Heart right ventricle (tissue), 16 donors: ENCODE measurements around the gene MECR. TPM values are rescaled to one million over a fixed set of nuclear protein-coding genes. Genes with fewer than 3 reads are reported as not detected.
A peak's percentile ranks its signal among the peaks of the same experiment; 100 is the strongest.

Experiments
- ATAC-seq, 8 donors: fragments of 200-7000 bp; cut with Tn5 transposase; one replicate each; pipeline ENCODE4 v1.9.1; 2020; ENCODE audit warnings: mild to moderate bottlenecking in 8 of 8, moderate library complexity in 8 of 8, moderate number of reproducible peaks in 1 of 8
- DNase-seq, 2 donors: peaks; one replicate each; pipeline ENCODE4 v3.0.0-alpha.2; 2020
- H3K27ac ChIP-seq, 10 donors: fragments of 200-600 bp; sonication (generic) in 2 of 10; one replicate each; pipeline versions ENCODE4 v1.5.0 to v1.8.0; 2020 to 2022; ENCODE audit warnings: mild to moderate bottlenecking in 3 of 10
- H3K27me3 ChIP-seq, 7 donors: fragments of 200-600 bp; one replicate each; pipeline ENCODE4 v1.8.0; 2021 to 2022; ENCODE audit warnings: mild to moderate bottlenecking in 2 of 7
- H3K36me3 ChIP-seq, 9 donors: fragments of 200-600 bp; sonication (generic) in 1 of 9; one replicate each; pipeline versions ENCODE4 v1.5.0 to v1.8.0; 2020 to 2022; ENCODE audit warnings: mild to moderate bottlenecking in 2 of 9
- H3K4me1 ChIP-seq, 9 donors: fragments of 200-600 bp; sonication (generic) in 1 of 9; one replicate each; pipeline versions ENCODE4 v1.5.0 to v1.8.0; 2020 to 2022; ENCODE audit warnings: mild to moderate bottlenecking in 4 of 9
- H3K4me3 ChIP-seq, 10 donors: fragments of 200-600 bp; sonication (generic) in 2 of 10; one replicate each; pipeline versions ENCODE4 v1.5.0 to v1.8.0; 2020 to 2022; ENCODE audit warnings: mild to moderate bottlenecking in 7 of 10, moderate library complexity in 2 of 10
- H3K9me3 ChIP-seq, 11 donors: fragments of 200-600 bp in 10 of 11; sonication (generic) in 2 of 11; one replicate each; pipeline versions ENCODE4 v1.5.0 to v1.8.0; 2013 to 2022; ENCODE audit warnings: mild to moderate bottlenecking in 2 of 11, control low read depth in 1 of 11, moderate library complexity in 1 of 11
- WGBS, 2 donors: extraction: QIAGEN DNeasy Blood & Tissue Kit; methylation state at CpG; one replicate each; pipeline ENCODE4 v1.1.7; 2013; ENCODE audit warnings: inconsistent platforms in 1 of 2; 5-methylcytosine and 5-hydroxymethylcytosine counted together
- intact Hi-C, 10 donors: fragments of 100-400 bp; cut with DNase I; formaldehyde crosslinking; loops; one replicate each; pipeline versions ENCODE4 v1.11.1 to v1.14.2; 2022
- polyA plus RNA-seq, 2 donors: library from polyadenylated mRNA; stranded (reverse); fragments of 200-250 nt; gene quantifications; one replicate each; pipeline ENCODE4 v1.2.3, GENCODE V29; 2013
- total RNA-seq, 10 donors: library from RNA; stranded (reverse); fragmentation: NEBNext Ultra II Directional in 3 of 10; extraction: Animal tissue kit (Norgen Biotek cat#: 25700) in 3 of 10; gene quantifications; one replicate each; pipeline versions ENCODE4 v1.2.1 to v1.2.4, GENCODE V29; 2021 to 2023
- TF ChIP-seq, protein P1 (sequence below), 9 donors: fragments of 200-600 bp; sonication (generic) in 2 of 9; IDR thresholded peaks; one replicate each; pipeline versions ENCODE4 v1.5.0 to v1.8.0; 2021 to 2022; ENCODE audit warnings: antibody characterized with exemption in 9 of 9, mild to moderate bottlenecking in 5 of 9, moderate library complexity in 1 of 9
- donor health status: Arrhythmogenic right ventricular cardiomyopathy.
- donor health status: ischemic (EF 13 %, LVEDD 7.1; RV severe dilation, severe dysfunction).
- donor health status: healthy with polysubstance abuse.
- donor health status: DM: no; HTN: yes; CAD: no.
- donor health status: DM: no; HTN: no; CAD: no.
- donor health status: ischemic (EF 25% LVEDD 6.9; RV normal size, moderate dysfunction).
- donor health status: ischemic (EF 25% LVEDD 5.7; RV mildly dilated, moderate dysfunction).
- donor health status: healthy.
- donor health status: DM: yes; HTN: yes; CAD: no.
- donor health status: Ischemic cardiomyopathy.
- donor health status: ischemic (EF 35%, LVEDD 5.7; RV mildly dilated, moderate dysfunction).
- donor health status: nonischemic (EF 11% LVEDD 7.7; RV severe dilation, severe dysfunction).
- donor health status: DM: yes; HTN: yes; CAD: no.
- donor health status: PGD.
- donor health status: ischemic (EF 29% LVEDD 5.4; RV normal size, mild dysfunction).
- donor health status: nonischemic (EF 23%, LVEDD 6.1; RV moderate dilation, normal function).

MECR gene
- total and polyA plus RNA-seq, 12 donors, result 27.8 to 45.6 (median 38.7) TPM

DNA sequence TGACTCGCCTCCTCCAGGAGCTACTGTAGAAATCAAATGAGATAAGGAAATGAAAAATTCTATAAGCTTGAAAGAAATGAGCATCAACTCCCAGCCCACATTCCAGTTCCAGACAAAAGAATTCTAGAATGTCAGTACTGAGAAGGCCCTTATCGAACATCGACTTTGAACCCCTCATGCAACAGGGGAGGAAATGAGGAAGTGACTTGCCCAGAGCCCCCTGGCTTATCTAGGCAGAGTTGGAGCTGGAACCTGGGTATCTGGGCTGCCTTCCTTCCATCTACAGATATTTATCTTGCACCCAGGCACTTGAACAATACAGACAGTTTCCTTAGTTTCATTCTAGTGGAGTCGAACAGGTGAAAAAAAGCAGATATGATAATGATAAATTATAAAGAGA is 22.3 kb downstream of the MECR start:
- DNase-seq (no peak), ATAC-seq (no peak)
- no peaks in the 10 kb centered on the region for H3K27me3 ChIP-seq
- H3K36me3 ChIP-seq, result peaks cover 0 to 78% (median 26%) of the 10 kb centered on the region in 9 donors
- H3K9me3 ChIP-seq, result no peaks in the 10 kb centered on the region
- no peak overlapping the region for H3K27ac ChIP-seq
- no peak overlapping the region for H3K4me3 ChIP-seq
- intact Hi-C loops, result loop anchor here in 3 of 10 donors (10.0 kb wide), 4 partner anchors 164 to 424 kb away; no protein-coding TSS in a partner anchor
- TF ChIP-seq, protein P1, sequence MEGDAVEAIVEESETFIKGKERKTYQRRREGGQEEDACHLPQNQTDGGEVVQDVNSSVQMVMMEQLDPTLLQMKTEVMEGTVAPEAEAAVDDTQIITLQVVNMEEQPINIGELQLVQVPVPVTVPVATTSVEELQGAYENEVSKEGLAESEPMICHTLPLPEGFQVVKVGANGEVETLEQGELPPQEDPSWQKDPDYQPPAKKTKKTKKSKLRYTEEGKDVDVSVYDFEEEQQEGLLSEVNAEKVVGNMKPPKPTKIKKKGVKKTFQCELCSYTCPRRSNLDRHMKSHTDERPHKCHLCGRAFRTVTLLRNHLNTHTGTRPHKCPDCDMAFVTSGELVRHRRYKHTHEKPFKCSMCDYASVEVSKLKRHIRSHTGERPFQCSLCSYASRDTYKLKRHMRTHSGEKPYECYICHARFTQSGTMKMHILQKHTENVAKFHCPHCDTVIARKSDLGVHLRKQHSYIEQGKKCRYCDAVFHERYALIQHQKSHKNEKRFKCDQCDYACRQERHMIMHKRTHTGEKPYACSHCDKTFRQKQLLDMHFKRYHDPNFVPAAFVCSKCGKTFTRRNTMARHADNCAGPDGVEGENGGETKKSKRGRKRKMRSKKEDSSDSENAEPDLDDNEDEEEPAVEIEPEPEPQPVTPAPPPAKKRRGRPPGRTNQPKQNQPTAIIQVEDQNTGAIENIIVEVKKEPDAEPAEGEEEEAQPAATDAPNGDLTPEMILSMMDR (IDR thresholded peaks at IDR 0.05), result no peak
- WGBS, 2 donors, result 60 to 63% methylated on average over 4 of the region's 4 CpGs
- H3K4me1 ChIP-seq, result peaks cover 0 to 17% (median 0%) of the 10 kb centered on the region in 9 donors

DNA sequence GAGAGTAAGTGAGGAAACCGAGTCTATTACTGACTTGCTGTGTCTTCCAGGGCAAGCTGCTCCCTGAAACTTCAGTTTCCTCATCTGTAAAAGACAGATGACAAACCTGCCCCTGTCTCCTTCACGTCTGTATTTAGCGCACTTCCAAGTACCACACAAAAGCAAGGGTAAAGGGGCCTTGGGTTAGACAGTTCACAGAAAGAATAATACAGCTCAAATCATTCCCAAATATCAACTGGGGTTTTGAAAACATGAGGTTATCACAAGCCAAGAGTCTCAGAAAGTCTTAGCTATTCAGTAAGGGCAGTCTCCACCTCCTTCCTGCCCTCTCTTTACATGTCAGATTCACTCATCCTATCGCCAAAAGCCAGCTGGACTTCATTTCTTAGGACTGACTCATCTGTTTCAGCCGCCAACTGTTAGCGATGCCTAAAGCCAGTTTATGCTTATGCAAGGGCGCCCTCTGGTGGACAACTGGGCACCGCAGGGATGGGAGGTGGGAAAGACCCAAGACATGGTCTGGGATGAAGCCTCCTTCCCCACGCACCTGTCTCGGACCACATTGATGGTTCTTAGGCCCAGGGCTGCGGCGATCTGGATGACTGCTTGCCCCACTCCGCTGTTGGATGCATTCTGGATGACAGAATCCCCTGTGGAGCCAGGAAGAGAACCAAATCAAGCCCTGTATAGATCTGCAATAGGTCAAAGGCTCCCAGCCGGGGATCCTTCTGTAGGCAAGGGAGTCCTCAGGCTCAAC is 28.0 kb downstream of the MECR start:
- TF ChIP-seq, protein P1 (IDR thresholded peaks at IDR 0.05), result peak; percentile 95 to 99 (median 97)
- WGBS, 2 donors, result 22 to 27% methylated on average over 14 of the region's 14 CpGs
- ATAC-seq (peak; percentile 86 to 96 (median 95)), DNase-seq (peak; percentile 94 to 96)
- Histone ChIP-seq H3K36me3 (peaks cover 0 to 85% (median 22%) of the 10 kb centered on the region in 9 donors), H3K27me3 (no peaks in the 10 kb centered on the region), H3K9me3 (no peaks in the 10 kb centered on the region), H3K4me1 (peaks cover 3 to 19% (median 12%) of the 10 kb centered on the region in 9 donors), H3K4me3 (no peak overlapping the region), H3K27ac (peak overlapping the region in 9 of 10 donors; percentile 6 to 83 (median 77))
- intact Hi-C loops, result loop anchor here (1.0 to 10.0 kb wide), 16 partner anchors 20 to 420 kb away; no protein-coding TSS in a partner anchor

DNA sequence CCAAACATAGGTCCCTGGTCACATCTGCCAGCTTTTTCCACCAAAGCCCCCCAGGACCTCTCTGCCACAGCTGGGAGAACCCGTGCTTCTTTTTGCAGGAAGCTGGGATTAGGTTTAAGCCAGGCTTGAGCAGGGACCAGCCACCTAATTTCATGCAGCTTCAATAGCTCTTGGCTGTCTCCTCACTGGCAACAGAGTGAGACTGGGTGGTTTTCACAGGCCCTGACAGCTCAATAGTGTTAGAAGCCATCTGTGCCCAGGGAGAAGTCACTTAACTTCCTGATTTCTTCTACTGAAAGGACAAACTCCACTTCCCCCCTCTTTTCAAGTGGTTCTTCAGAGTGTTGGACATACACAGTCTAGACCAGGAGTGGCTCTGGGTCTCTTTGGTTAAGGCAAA is 28.7 kb downstream of the MECR start:
- Histone ChIP-seq H3K9me3 (no peaks in the 10 kb centered on the region), H3K27ac (peak overlapping the region in 9 of 10 donors; percentile 6 to 83 (median 77)), H3K27me3 (no peaks in the 10 kb centered on the region), H3K4me3 (no peak overlapping the region), H3K36me3 (peaks cover 0 to 92% (median 22%) of the 10 kb centered on the region in 9 donors), H3K4me1 (peaks cover 3 to 16% (median 11%) of the 10 kb centered on the region in 9 donors)
- DNase-seq (no peak), ATAC-seq (peak in 5 of 8 donors; percentile 2 to 29 (median 20))
- intact Hi-C loops, result loop anchor here (2.0 to 10.0 kb wide), 14 partner anchors 19 to 420 kb away; no protein-coding TSS in a partner anchor
- TF ChIP-seq, protein P1 (IDR thresholded peaks at IDR 0.05), result no peak
- WGBS, 2 donors, result 68 to 70% methylated on average over 1 of the region's 1 CpG

DNA sequence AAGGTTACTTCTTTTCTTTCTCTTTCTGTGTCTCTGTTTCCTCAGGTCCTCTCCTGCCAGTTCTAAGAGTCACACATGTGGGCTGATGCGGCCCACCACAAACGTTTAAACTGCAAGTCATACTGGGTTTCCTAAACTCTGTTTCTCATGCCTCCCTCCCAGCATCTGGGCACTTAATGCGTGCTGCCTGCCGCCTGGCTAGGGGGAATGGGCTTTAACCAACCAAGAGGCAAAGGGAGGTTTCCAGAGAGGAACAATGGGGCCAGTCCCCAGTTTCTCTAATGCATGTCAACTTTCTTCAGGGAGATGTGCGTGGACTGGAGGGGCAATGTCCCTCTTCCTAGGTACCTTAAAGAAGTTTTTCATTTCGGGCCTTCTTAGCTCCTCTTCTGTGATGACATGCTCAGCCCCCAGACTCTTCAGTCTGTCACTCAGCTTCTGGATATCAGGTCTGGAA is 29.1 kb downstream of the MECR start:
- ATAC-seq (no peak), DNase-seq (no peak)
- H3K36me3 ChIP-seq, result peaks cover 0 to 92% (median 22%) of the 10 kb centered on the region in 9 donors
- WGBS, 2 donors, result 88 to 92% methylated on average over 6 of the region's 6 CpGs
- intact Hi-C loops, result loop anchor here (2.0 to 10.0 kb wide), 14 partner anchors 19 to 419 kb away; no protein-coding TSS in a partner anchor
- no peak overlapping the region for H3K4me3 ChIP-seq
- TF ChIP-seq, protein P1 (IDR thresholded peaks at IDR 0.05), result no peak
- H3K9me3 ChIP-seq, result no peaks in the 10 kb centered on the region
- peak overlapping the region in 8 of 10 donors; percentile 64 to 83 (median 78) for H3K27ac ChIP-seq
- peaks cover 3 to 16% (median 11%) of the 10 kb centered on the region in 9 donors for H3K4me1 ChIP-seq
- no peaks in the 10 kb centered on the region for H3K27me3 ChIP-seq
